Activated T-helper 2 cell treated with anti-CD3 and anti-CD28 coated beads, Interferon-gamma antibody, Interleukin-2, Interleukin-4, amounts not matched to agents 10 μg/mL and 5 μg/mL and 100 μg/mL, durations not matched to agents 14 hours and 24 hours and 36 hours (primary cell): Measurements from ENCODE around the gene CHORDC1. TPM values are rescaled to one million over a fixed set of nuclear protein-coding genes. Genes with fewer than 3 reads are reported as not detected.
"Not testable (repeated sequence)": the region's sequence is repeated elsewhere in the genome, so short reads cannot be mapped to it uniquely, and the experiment has no call there.

Experiments used
- DNase-seq: peaks from one replicate; pipeline ENCODE4 v3.0.0; 2021; ENCODE audit warnings: low spot score
- H3K27ac Mint-ChIP-seq: one replicate; pipeline ENCODE4 v1.8.0; 2021; ENCODE audit warnings: mixed read lengths
- H3K27me3 Mint-ChIP-seq: one replicate; pipeline ENCODE4 v1.8.0; 2021; ENCODE audit warnings: low read depth, mixed read lengths
- H3K36me3 Mint-ChIP-seq: one replicate; pipeline ENCODE4 v1.8.0; 2021; ENCODE audit warnings: low read depth, mixed read lengths
- H3K4me1 Mint-ChIP-seq: one replicate; pipeline ENCODE4 v1.8.0; 2021; ENCODE audit warnings: low read depth, mixed read lengths
- H3K4me3 Mint-ChIP-seq: one replicate; pipeline ENCODE4 v1.8.0; 2021; ENCODE audit warnings: low read depth, mild to moderate bottlenecking, moderate library complexity, mixed read lengths
- H3K9me3 Mint-ChIP-seq: one replicate; pipeline ENCODE4 v1.8.0; 2021; ENCODE audit warnings: mixed read lengths
- intact Hi-C: fragments of 100-400 bp; cut with micrococcal nuclease; formaldehyde crosslinking; loops from one replicate; pipeline ENCODE4 v1.15.1; 2023
- total RNA-seq: library from RNA; stranded (reverse); gene quantifications from 2 replicates; pipeline ENCODE4 v1.2.3, GENCODE V29; 2022

CHORDC1 gene
- 100 and 109 TPM in 2 replicates for total RNA-seq

GRCh38 chr11:90222459-90223247 lies at the start of gene CHORDC1:
Gene CHORDC1, minus strand, starts transcription at chr11:90223049. Its CDS starts 95 bp downstream, at chr11:90222954.
- H3K4me1 Mint-ChIP-seq, result peaks cover 39% of the 10 kb centered on the region
- peak within 1 kb of the TSS; percentile 94 for H3K27ac Mint-ChIP-seq
- peak within 1 kb of the TSS; percentile 95 for H3K4me3 Mint-ChIP-seq
- peak; percentile 92 for DNase-seq
- H3K9me3 Mint-ChIP-seq, result no peaks in the 10 kb centered on the region
- intact Hi-C loops, result loop anchor here (2.0 kb wide), 1 partner anchor 18 kb away; no protein-coding TSS in a partner anchor
- no peaks in the 10 kb centered on the region for H3K27me3 Mint-ChIP-seq
- H3K36me3 Mint-ChIP-seq, result peaks cover 42% of the 10 kb centered on the region

GRCh38 chr11:90257158-90257525 lies 34.3 kb upstream of the CHORDC1 start:
- H3K9me3 Mint-ChIP-seq, result no peaks in the 10 kb centered on the region
- intact Hi-C loops, result no loop called here
- no peaks in the 10 kb centered on the region for H3K36me3 Mint-ChIP-seq

GRCh38 chr11:90256404-90257157 lies 33.7 kb upstream of the CHORDC1 start:
- Mint-ChIP-seq H3K27me3 (peaks cover 2% of the 10 kb centered on the region), H3K36me3 (no peaks in the 10 kb centered on the region), H3K4me3 (no peak overlapping the region), H3K27ac (no peak overlapping the region), H3K4me1 (peaks cover 7% of the 10 kb centered on the region), H3K9me3 (no peaks in the 10 kb centered on the region)
- DNase-seq, result no peak
- intact Hi-C loops, result no loop called here

More at GRCh38 chr11:90257158-90257525, 34.3 kb upstream of the CHORDC1 start:
- no peak overlapping the region for H3K4me3 Mint-ChIP-seq
- no peak for DNase-seq
- no peak overlapping the region for H3K27ac Mint-ChIP-seq
- H3K27me3 Mint-ChIP-seq, result peaks cover 2% of the 10 kb centered on the region
- H3K4me1 Mint-ChIP-seq, result peaks cover 3% of the 10 kb centered on the region

- no peaks in the 10 kb centered on the region for H3K36me3 Mint-ChIP-seq
These were observed 31.2 kb upstream of the CHORDC1 start for GRCh38 chr11:90254065-90254464.

GRCh38 chr11:90252053-90252452 lies 29.2 kb upstream of the CHORDC1 start:
- H3K27me3 Mint-ChIP-seq, result peaks cover 4% of the 10 kb centered on the region
- peaks cover 14% of the 10 kb centered on the region for H3K4me1 Mint-ChIP-seq
- H3K36me3 Mint-ChIP-seq, result no peaks in the 10 kb centered on the region
- no peak overlapping the region for H3K27ac Mint-ChIP-seq
- intact Hi-C loops, result no loop called here
- no peaks in the 10 kb centered on the region for H3K9me3 Mint-ChIP-seq
- no peak for DNase-seq
- H3K4me3 Mint-ChIP-seq, result no peak overlapping the region

More at GRCh38 chr11:90254065-90254464, 31.2 kb upstream of the CHORDC1 start:
- intact Hi-C loops, result no loop called here
- H3K9me3 Mint-ChIP-seq, result no peaks in the 10 kb centered on the region
- no peak for DNase-seq
- no peak overlapping the region for H3K27ac Mint-ChIP-seq
- H3K4me1 Mint-ChIP-seq, result peaks cover 14% of the 10 kb centered on the region
- H3K4me3 Mint-ChIP-seq, result no peak overlapping the region
- H3K27me3 Mint-ChIP-seq, result peaks cover 2% of the 10 kb centered on the region

GRCh38 chr11:90251599-90251998 lies 28.8 kb upstream of the CHORDC1 start:
- no peak overlapping the region for H3K27ac Mint-ChIP-seq
- H3K4me1 Mint-ChIP-seq, result peaks cover 14% of the 10 kb centered on the region
- intact Hi-C loops, result no loop called here
- no peak for DNase-seq
- H3K9me3 Mint-ChIP-seq, result no peaks in the 10 kb centered on the region
- H3K36me3 Mint-ChIP-seq, result no peaks in the 10 kb centered on the region
- H3K27me3 Mint-ChIP-seq, result peaks cover 4% of the 10 kb centered on the region
- H3K4me3 Mint-ChIP-seq, result peak overlapping the region; percentile 38

- Mint-ChIP-seq H3K4me1 (peaks cover 14% of the 10 kb centered on the region), H3K27ac (peak overlapping the region; percentile 49), H3K27me3 (peaks cover 6% of the 10 kb centered on the region), H3K36me3 (no peaks in the 10 kb centered on the region), H3K9me3 (no peaks in the 10 kb centered on the region), H3K4me3 (peak overlapping the region; percentile 81)
- intact Hi-C loops, result no loop called here
- DNase-seq, result no peak
These were observed 28.1 kb upstream of the CHORDC1 start for GRCh38 chr11:90250970-90251369.

- no peak for DNase-seq
- Mint-ChIP-seq H3K4me3 (no peak overlapping the region), H3K27me3 (peaks cover 8% of the 10 kb centered on the region), H3K36me3 (no peaks in the 10 kb centered on the region), H3K4me1 (peaks cover 6% of the 10 kb centered on the region), H3K9me3 (no peaks in the 10 kb centered on the region), H3K27ac (no peak overlapping the region)
- intact Hi-C loops, result no loop called here
These were observed 23.6 kb upstream of the CHORDC1 start for GRCh38 chr11:90246468-90246867.

- no peaks in the 10 kb centered on the region for H3K4me1 Mint-ChIP-seq
- H3K4me3 Mint-ChIP-seq, result no peak overlapping the region
- H3K9me3 Mint-ChIP-seq, result no peaks in the 10 kb centered on the region
- peaks cover 8% of the 10 kb centered on the region for H3K27me3 Mint-ChIP-seq
- intact Hi-C loops, result no loop called here
- no peaks in the 10 kb centered on the region for H3K36me3 Mint-ChIP-seq
- no peak overlapping the region for H3K27ac Mint-ChIP-seq
- no peak for DNase-seq
These were observed 20.7 kb upstream of the CHORDC1 start for GRCh38 chr11:90243534-90243933.

GRCh38 chr11:90242894-90243416 lies 20.1 kb upstream of the CHORDC1 start:
- no peak overlapping the region for H3K27ac Mint-ChIP-seq

GRCh38 chr11:90241414-90241813 lies 18.6 kb upstream of the CHORDC1 start:
- H3K27me3 Mint-ChIP-seq, result peaks cover 9% of the 10 kb centered on the region
- H3K4me1 Mint-ChIP-seq, result no peaks in the 10 kb centered on the region
- H3K27ac Mint-ChIP-seq, result no peak overlapping the region
- intact Hi-C loops, result no loop called here
- no peaks in the 10 kb centered on the region for H3K36me3 Mint-ChIP-seq
- H3K4me3 Mint-ChIP-seq, result no peak overlapping the region
- no peaks in the 10 kb centered on the region for H3K9me3 Mint-ChIP-seq
- DNase-seq, result no peak

More at GRCh38 chr11:90242894-90243416, 20.1 kb upstream of the CHORDC1 start:
- Mint-ChIP-seq H3K4me3 (no peak overlapping the region), H3K4me1 (no peaks in the 10 kb centered on the region), H3K36me3 (no peaks in the 10 kb centered on the region), H3K27me3 (peaks cover 8% of the 10 kb centered on the region), H3K9me3 (no peaks in the 10 kb centered on the region)
- intact Hi-C loops, result no loop called here
- no peak for DNase-seq

GRCh38 chr11:90239967-90240636 lies 17.3 kb upstream of the CHORDC1 start:
- peaks cover 13% of the 10 kb centered on the region for H3K27me3 Mint-ChIP-seq
- H3K36me3 Mint-ChIP-seq, H3K9me3 Mint-ChIP-seq, H3K27ac Mint-ChIP-seq, H3K4me3 Mint-ChIP-seq, DNase-seq, H3K4me1 Mint-ChIP-seq, intact Hi-C loops: not testable (repeated sequence)
